LoVo (cell line): Measurements from ENCODE around the gene PSG2.
"Not testable (repeated sequence)": the region's sequence is repeated elsewhere in the genome, so short reads cannot be mapped to it uniquely, and the experiment has no call there.

Source experiments
- DNase-seq: peaks from one replicate; pipeline ENCODE4 v3.0.0-alpha.2; 2016; ENCODE audit warnings: low spot score

PSG2 gene

DNA sequence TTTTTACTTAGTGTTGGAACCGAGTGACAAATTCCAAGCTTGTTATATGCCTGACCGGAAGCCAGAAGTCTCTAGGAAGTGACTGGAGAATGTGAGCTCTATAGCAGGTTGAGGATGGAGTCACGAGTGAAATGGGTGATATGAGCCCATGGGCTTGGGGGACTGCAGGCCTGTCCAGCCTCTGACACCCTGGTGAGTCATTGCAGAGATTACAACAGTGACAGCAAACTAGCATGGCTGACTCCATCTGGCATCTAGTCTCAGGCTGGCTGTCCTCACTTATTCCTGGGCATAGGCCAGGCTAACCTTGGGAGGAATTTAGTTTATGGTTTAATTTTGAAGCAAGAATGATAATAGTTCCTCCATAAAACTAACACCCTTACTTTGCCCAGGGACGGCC is 4.6 kb downstream of the PSG2 start:
- DNase-seq: not testable (repeated sequence)

- not testable (repeated sequence) for DNase-seq
These were observed 20.1 kb downstream of the PSG2 start for GRCh38 chr19:43062418-43062817.

DNA sequence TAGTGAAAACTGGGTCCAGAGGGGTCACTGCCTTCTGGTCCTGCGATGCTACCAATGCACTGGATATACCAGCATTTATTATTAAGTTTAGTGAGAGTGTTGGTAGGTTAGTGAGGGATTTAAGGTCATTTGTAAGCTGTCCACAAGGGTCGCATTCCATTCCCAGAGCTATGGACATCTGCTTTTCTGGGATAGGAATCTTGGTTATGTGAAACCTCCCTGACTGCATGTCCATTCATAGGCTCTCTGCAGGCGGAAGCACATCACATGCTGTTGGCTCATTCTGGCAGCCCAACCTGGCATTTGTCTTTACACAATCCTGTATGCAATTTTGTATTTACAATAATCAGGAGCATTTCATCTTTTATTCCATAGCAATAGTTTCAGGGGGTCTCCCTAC is 21.2 kb downstream of the PSG2 start:
- DNase-seq: not testable (repeated sequence)

DNA sequence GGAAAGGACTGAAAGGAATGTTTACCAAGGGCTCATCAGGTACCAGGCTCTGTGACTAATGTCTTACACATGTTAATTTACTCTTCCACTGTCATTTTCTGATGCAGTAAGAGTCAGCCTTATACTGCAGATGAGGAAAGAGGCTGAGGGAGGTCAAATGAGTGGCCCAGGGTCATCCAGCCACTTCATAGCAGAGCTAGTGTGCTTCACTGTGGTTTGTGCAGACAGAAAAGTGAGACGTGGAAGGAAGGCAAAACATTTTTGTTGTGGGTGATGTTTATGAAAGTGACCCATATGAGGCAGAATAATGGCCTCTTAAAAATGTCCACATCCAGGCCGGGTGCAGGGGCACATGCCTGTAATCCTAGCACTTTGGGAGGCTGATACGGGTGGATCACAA is 22.2 kb downstream of the PSG2 start:
- not testable (repeated sequence) for DNase-seq

GRCh38 chr19:43059482-43059881 is 23.0 kb downstream of the PSG2 start:
- DNase-seq: not testable (repeated sequence)

- DNase-seq: not testable (repeated sequence)
These were observed 24.1 kb downstream of the PSG2 start for GRCh38 chr19:43058440-43058839.

- not testable (repeated sequence) for DNase-seq
These were observed 34.5 kb downstream of the PSG2 start for GRCh38 chr19:43047966-43048365.

DNA sequence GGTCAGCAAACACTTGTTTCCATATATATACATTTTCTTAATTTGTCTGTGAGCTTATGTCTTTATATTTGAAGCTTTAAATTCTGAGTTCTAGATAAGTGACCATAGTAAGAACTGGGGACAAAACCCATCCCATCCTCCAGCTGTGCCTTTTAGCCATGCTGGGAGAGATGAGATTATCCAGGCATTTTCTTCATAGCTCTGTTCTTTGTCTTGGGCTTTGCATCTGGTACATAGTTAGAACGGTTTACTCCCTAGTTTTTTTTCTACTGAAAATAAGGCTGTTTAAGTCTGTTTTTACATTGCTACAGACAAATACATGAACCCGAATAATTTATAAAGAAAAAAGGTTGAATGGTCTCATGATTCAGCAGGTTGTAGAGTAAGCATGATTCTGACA is 35.9 kb downstream of the PSG2 start:
- not testable (repeated sequence) for DNase-seq

- DNase-seq: not testable (repeated sequence)
These were observed 38.9 kb downstream of the PSG2 start for GRCh38 chr19:43043492-43044180.

GRCh38 chr19:43031645-43032044 is 50.9 kb downstream of the PSG2 start:
- not testable (repeated sequence) for DNase-seq

DNA sequence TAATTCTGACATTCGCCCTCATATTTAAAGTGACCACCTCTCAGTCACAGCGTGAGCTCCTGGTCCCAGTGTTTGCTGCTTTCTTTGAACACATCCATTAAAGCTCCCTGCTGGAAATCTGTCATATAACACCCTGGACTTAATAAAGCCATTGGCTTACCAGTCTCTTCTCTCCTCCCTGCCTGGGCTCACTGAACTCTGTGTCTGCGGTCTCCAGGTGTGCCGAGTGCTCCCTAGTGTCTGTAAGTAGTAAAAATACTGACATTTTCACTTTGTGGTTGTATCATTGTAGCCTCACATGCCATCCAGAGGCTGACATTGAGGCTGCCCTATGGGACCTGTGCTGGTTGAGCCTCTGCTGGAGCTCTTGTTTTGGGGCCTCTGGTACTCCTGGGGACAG is 53.6 kb downstream of the PSG2 start:
- DNase-seq: no peak

GRCh38 chr19:43027985-43028384 is 54.5 kb downstream of the PSG2 start:
- not testable (repeated sequence) for DNase-seq

- DNase-seq: not testable (repeated sequence)
These were observed 55.4 kb downstream of the PSG2 start for GRCh38 chr19:43027061-43027460.

- not testable (repeated sequence) for DNase-seq
These were observed 56.1 kb downstream of the PSG2 start, which contains the start of gene PSG11 for GRCh38 chr19:43026369-43026768. PSG11 (minus strand) TSS chr19:43026469; CDS start chr19:43026372, 97 bp downstream.

DNA sequence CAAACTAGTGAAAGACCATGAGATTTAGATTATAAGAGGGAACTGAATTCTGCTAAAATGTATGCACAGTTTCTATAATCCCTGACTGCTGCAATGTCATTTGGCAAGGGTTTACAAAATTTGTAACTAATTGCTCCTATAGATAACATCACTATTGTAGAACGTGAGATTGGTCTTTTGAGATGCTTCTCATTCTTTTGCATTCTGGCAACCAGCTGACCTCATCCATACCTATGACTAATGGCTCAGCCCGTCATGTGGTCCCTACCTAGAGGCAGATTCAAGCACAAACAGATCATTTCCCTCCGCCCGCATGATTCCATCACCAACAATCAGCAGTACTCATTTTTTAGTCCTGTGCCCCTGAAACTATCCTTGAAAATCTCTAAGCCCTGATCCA is 60.4 kb downstream of the PSG2 start:
- DNase-seq: not testable (repeated sequence)

- not testable (repeated sequence) for DNase-seq
These were observed 60.9 kb downstream of the PSG2 start for GRCh38 chr19:43021629-43022028.

GRCh38 chr19:43019588-43019987 is 62.9 kb downstream of the PSG2 start:
- DNase-seq: not testable (repeated sequence)
